K562 (cell line): Measurements from ENCODE around the gene STPG4. TPM values are rescaled to one million over a fixed set of nuclear protein-coding genes. Genes with fewer than 3 reads are reported as not detected.

Source experiments
- ARID2 ChIP-seq: fragments of 450-650 bp; IDR thresholded peaks from 2 replicates; pipeline ENCODE4 v1.6.1; 2017; ENCODE audit warnings: antibody characterized with exemption, mild to moderate bottlenecking
- ATF7 ChIP-seq: fragments of 450-650 bp; IDR thresholded peaks from 2 replicates; pipeline ENCODE4 v1.7.1; 2014; ENCODE audit warnings: mild to moderate bottlenecking, moderate library complexity
- CBFA2T2 ChIP-seq: fragments of 450-650 bp; conservative IDR thresholded peaks from 2 replicates; pipeline ENCODE4 v1.6.1; 2017; ENCODE audit warnings: mild to moderate bottlenecking
- CBX5 ChIP-seq: IDR thresholded peaks from 2 replicates; pipeline ENCODE4 v1.6.1; 2014; ENCODE audit warnings: low read depth, borderline replicate concordance
- CREB1 ChIP-seq, 2 experiments: sonication (generic) in 1 of 2; formaldehyde crosslinking in 1 of 2; IDR thresholded peaks; 2 replicates each; pipeline versions ENCODE4 v1.6.1 to v1.8.0; 2012 to 2022; ENCODE audit warnings: inconsistent platforms in 1 of 2, mild to moderate bottlenecking in 1 of 2, missing genetic modification reagents in 1 of 2, moderate library complexity in 1 of 2
- CTBP1 ChIP-seq: fragments of 450-650 bp; IDR thresholded peaks from 2 replicates; pipeline ENCODE4 v1.6.1; 2016; ENCODE audit warnings: borderline replicate concordance
- FOSL1 ChIP-seq: fragments of 200-800 bp; sonication (Bioruptor generic); conservative IDR thresholded peaks from 2 replicates; pipeline ENCODE4 v1.6.1; 2016; ENCODE audit warnings: missing genetic modification characterization, missing compliant biosample characterization
- HDAC1 ChIP-seq, 2 experiments: fragments of 450-650 bp; IDR thresholded peaks; 2 replicates each; pipeline ENCODE4 v1.6.1; 2016 to 2017; ENCODE audit warnings: inconsistent platforms in 1 of 2, mild to moderate bottlenecking in 1 of 2, moderate library complexity in 1 of 2
- HDAC2 ChIP-seq: fragments of 450-650 bp; IDR thresholded peaks from 2 replicates; pipeline ENCODE4 v1.6.1; 2016; ENCODE audit warnings: mild to moderate bottlenecking
- IRF2 ChIP-seq: sonication (generic); formaldehyde crosslinking; IDR thresholded peaks from 2 replicates; pipeline ENCODE4 v1.8.1; 2022; ENCODE audit warnings: mild to moderate bottlenecking, missing genetic modification reagents
- KDM1A ChIP-seq, 2 experiments: fragments of 450-650 bp; IDR thresholded peaks; 2 replicates each; pipeline ENCODE4 v1.6.1; 2016; ENCODE audit warnings: mild to moderate bottlenecking in 2 of 2
- NFE2 ChIP-seq: IDR thresholded peaks from 2 replicates; pipeline ENCODE4 v1.6.1; 2014; ENCODE audit warnings: antibody characterized with exemption, low read depth
- PHF21A ChIP-seq: fragments of 450-650 bp; IDR thresholded peaks from 2 replicates; pipeline ENCODE4 v1.6.1; 2017; ENCODE audit warnings: low read depth, borderline replicate concordance
- POLR2AphosphoS5 ChIP-seq: IDR thresholded peaks from 2 replicates; pipeline ENCODE4 v1.6.1; 2011; ENCODE audit warnings: mild to moderate bottlenecking, low read depth, low read length, moderate library complexity; ENCODE audit not compliant: control insufficient read depth, insufficient read depth
- RBM15 ChIP-seq: fragments of 200-400 bp; formaldehyde crosslinking; IDR thresholded peaks from 2 replicates; pipeline ENCODE4 v1.6.1; 2018; ENCODE audit warnings: mild to moderate bottlenecking, low read length, moderate library complexity; ENCODE audit not compliant: insufficient read depth
- SMAD2 ChIP-seq: fragments of 150-350 bp; IDR thresholded peaks from 2 replicates; pipeline ENCODE4 v1.6.1; 2014; ENCODE audit warnings: low read depth, mild to moderate bottlenecking, low read length
- SMARCA4 ChIP-seq: fragments of 450-650 bp; IDR thresholded peaks from 2 replicates; pipeline ENCODE4 v1.6.1; 2016
- TBL1XR1 ChIP-seq, 2 experiments: IDR thresholded peaks; 2 replicates each; pipeline ENCODE4 v1.6.1; 2012; ENCODE audit warnings: improper control_type of control experiment in 2 of 2, low read length in 2 of 2, mild to moderate bottlenecking in 1 of 2
- ZNF174 ChIP-seq: fragments of 250-450 bp; sonication (Bioruptor Pico); IDR thresholded peaks from 2 replicates; pipeline ENCODE4 v1.4.0; 2020; ENCODE audit warnings: mild to moderate bottlenecking
- ZNF354B ChIP-seq: fragments of 250-450 bp; sonication (Bioruptor Pico); IDR thresholded peaks from 2 replicates; pipeline ENCODE4 v1.4.0; 2020
- polyA plus RNA-seq, 8 experiments: library from polyadenylated mRNA; depleted of rRNA in 4 of 8; stranded (reverse) in 5 of 8; unstranded in 3 of 8; fragments of >200 nt; fragmentation: Nextera tagmentation in 2 of 8; fragmentation: Illumina TruSeq in 1 of 8; extraction: Ambion mirVana in 2 of 8; extraction: Trizol in 1 of 8; gene quantifications; 2 replicates each; pipeline versions ENCODE4 v1.2.1 to v1.2.3, GENCODE V29; 2011 to 2014; ENCODE audit warnings: inconsistent platforms in 1 of 8, missing spikeins in 1 of 8
- total RNA-seq, 7 experiments: library from RNA; depleted of rRNA in 6 of 7; stranded (reverse); fragments of >200 nt in 6 of 7; fragmentation: Illumina TruSeq in 2 of 7; extraction: Trizol in 2 of 7; gene quantifications; 2 replicates each; pipeline versions ENCODE4 v1.2.1 to v1.2.3, GENCODE V29; 2011 to 2021; ENCODE audit warnings: low replicate concordance in 1 of 7
- TF ChIP-seq, protein P1 (sequence below), 3 experiments: fragments of 200-800 bp in 1 of 3; fragments of 250-450 bp in 1 of 3; fragments of 450-650 bp in 1 of 3; sonication (Bioruptor Pico) in 1 of 3; sonication (Bioruptor generic) in 1 of 3; formaldehyde crosslinking in 1 of 3; IDR thresholded peaks; 2 replicates each; pipeline versions ENCODE4 v1.6.1 to v1.8.0; 2016 to 2022; ENCODE audit warnings: mild to moderate bottlenecking in 2 of 3, missing genetic modification characterization in 2 of 3, missing compliant biosample characterization in 1 of 3, moderate library complexity in 1 of 3
- TF ChIP-seq, protein P2 (sequence below): fragments of 450-650 bp; IDR thresholded peaks from 2 replicates; pipeline ENCODE4 v1.6.1; 2016; ENCODE audit warnings: missing biosample characterization, missing genetic modification characterization
- TF ChIP-seq, protein P3 (sequence below): fragments of 450-650 bp; IDR thresholded peaks from 2 replicates; pipeline ENCODE4 v1.6.1; 2016; ENCODE audit warnings: low read depth, mild to moderate bottlenecking, moderate library complexity
- TF ChIP-seq, protein P4 (sequence below), 2 experiments: fragments of 450-650 bp in 1 of 2; sonication (generic) in 1 of 2; formaldehyde crosslinking in 1 of 2; IDR thresholded peaks in 1 of 2; conservative IDR thresholded peaks in 1 of 2; 2 replicates each; pipeline versions ENCODE4 v1.6.1 to v1.8.1; 2016 to 2023; ENCODE audit warnings: mild to moderate bottlenecking in 2 of 2, moderate library complexity in 2 of 2, inconsistent platforms in 1 of 2, missing genetic modification reagents in 1 of 2

STPG4 gene
- total and polyA plus RNA-seq, 9 of the 15 experiments (the other 6 are each of a cell fraction or from before 2014, with no cell fraction given): 0.10 to 0.68 (median 0.22) TPM; not detected in 6

DNA sequence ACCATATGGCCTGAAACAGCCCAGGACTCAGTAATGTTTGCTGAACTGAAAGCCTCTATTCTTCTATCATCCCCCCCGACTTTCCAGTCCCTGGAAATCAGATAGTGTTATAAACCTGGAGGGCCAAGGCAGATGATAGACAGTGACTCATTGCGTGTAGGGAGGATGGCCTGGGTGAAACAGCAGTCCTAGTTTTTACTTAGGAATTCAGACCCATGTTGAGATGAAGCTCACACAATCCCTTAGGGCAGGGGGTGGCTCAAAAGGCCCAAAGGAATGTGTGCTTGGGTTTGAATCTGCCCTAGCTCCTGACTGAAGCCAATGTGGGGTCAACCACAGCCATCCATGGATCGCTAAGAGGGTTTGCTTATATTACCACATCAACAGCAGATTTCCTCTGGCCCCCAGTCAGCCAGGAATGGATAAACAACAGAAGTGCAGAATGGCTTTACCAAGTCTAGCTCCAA is 43.9 kb upstream of the STPG4 start (continued):
- TF ChIP-seq, protein P1, sequence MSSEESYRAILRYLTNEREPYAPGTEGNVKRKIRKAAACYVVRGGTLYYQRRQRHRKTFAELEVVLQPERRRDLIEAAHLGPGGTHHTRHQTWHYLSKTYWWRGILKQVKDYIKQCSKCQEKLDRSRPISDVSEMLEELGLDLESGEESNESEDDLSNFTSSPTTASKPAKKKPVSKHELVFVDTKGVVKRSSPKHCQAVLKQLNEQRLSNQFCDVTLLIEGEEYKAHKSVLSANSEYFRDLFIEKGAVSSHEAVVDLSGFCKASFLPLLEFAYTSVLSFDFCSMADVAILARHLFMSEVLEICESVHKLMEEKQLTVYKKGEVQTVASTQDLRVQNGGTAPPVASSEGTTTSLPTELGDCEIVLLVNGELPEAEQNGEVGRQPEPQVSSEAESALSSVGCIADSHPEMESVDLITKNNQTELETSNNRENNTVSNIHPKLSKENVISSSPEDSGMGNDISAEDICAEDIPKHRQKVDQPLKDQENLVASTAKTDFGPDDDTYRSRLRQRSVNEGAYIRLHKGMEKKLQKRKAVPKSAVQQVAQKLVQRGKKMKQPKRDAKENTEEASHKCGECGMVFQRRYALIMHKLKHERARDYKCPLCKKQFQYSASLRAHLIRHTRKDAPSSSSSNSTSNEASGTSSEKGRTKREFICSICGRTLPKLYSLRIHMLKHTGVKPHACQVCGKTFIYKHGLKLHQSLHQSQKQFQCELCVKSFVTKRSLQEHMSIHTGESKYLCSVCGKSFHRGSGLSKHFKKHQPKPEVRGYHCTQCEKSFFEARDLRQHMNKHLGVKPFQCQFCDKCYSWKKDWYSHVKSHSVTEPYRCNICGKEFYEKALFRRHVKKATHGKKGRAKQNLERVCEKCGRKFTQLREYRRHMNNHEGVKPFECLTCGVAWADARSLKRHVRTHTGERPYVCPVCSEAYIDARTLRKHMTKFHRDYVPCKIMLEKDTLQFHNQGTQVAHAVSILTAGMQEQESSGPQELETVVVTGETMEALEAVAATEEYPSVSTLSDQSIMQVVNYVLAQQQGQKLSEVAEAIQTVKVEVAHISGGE (CRISPR knock-in tag; IDR thresholded peaks at IDR 0.05): no peak
- TF ChIP-seq, protein P2, sequence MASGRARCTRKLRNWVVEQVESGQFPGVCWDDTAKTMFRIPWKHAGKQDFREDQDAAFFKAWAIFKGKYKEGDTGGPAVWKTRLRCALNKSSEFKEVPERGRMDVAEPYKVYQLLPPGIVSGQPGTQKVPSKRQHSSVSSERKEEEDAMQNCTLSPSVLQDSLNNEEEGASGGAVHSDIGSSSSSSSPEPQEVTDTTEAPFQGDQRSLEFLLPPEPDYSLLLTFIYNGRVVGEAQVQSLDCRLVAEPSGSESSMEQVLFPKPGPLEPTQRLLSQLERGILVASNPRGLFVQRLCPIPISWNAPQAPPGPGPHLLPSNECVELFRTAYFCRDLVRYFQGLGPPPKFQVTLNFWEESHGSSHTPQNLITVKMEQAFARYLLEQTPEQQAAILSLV: no peak
- TF ChIP-seq FOSL1 (tag) (peak; percentile 93), ARID2 (no peak), SMAD2 (no peak), RBM15 (no peak), HDAC2 (peak; percentile 78), KDM1A (IDR thresholded peaks at IDR 0.05) (peak; percentile 47 to 51; a peak in 3 of 4 replicates), ATF7 (peak; percentile 45; the same call in 1 of the 2 replicates), CREB1 (IDR thresholded peaks at IDR 0.05) (no peak), CREB1 (CRISPR knock-in tag; IDR thresholded peaks at IDR 0.05) (no peak), CBFA2T2 (0 out of 2 replicates have a peak, but pooled peaks have one; percentile 20), NFE2 (peak; percentile 59), HDAC1 (IDR thresholded peaks at IDR 0.05) (peak in 1 of 2 experiments; percentile 61; a peak in 2 of 4 replicates), TBL1XR1 (IDR thresholded peaks at IDR 0.05; ENCODE audit: low read length in 2 of 2) (0 out of 4 replicates have a peak, but pooled peaks of 1 of the 2 experiments have one; percentile 36), CTBP1 (peak; percentile 81), POLR2AphosphoS5 (no peak), SMARCA4 (peak; percentile 88), PHF21A (no peak), ZNF354B (CRISPR knock-in tag) (no peak), IRF2 (no peak), CBX5 (no peak), ZNF174 (no peak)
- TF ChIP-seq, protein P3, sequence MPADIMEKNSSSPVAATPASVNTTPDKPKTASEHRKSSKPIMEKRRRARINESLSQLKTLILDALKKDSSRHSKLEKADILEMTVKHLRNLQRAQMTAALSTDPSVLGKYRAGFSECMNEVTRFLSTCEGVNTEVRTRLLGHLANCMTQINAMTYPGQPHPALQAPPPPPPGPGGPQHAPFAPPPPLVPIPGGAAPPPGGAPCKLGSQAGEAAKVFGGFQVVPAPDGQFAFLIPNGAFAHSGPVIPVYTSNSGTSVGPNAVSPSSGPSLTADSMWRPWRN: no peak
- TF ChIP-seq, protein P4, sequence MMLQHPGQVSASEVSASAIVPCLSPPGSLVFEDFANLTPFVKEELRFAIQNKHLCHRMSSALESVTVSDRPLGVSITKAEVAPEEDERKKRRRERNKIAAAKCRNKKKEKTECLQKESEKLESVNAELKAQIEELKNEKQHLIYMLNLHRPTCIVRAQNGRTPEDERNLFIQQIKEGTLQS (IDR thresholded peaks at IDR 0.05): peak; percentile 87
- TF ChIP-seq, protein P4 (CRISPR knock-in tag; conservative IDR thresholded peaks at IDR 0.05): no peak
